Prostate gland (tissue), 2 donors: Measurements from ENCODE around the gene UCK2.

ENCODE experiments used
- POLR2A ChIP-seq: fragments of 450-650 bp; IDR thresholded peaks from one replicate; pipeline ENCODE4 v1.6.1; 2016; ENCODE audit warnings: antibody characterized with exemption, mild to moderate bottlenecking
- POLR2AphosphoS5 ChIP-seq: sonication (generic); formaldehyde crosslinking; IDR thresholded peaks from one replicate; pipeline ENCODE4 v1.6.1; 2017; ENCODE audit warnings: antibody characterized with exemption
- TF ChIP-seq, protein P1 (sequence below), 4 experiments: fragments of 200-600 bp in 2 of 4; fragments of 450-650 bp in 2 of 4; sonication (generic) in 2 of 4; IDR thresholded peaks; 1 replicate in 3 of 4; 2 replicates in 1 of 4; pipeline ENCODE4 v1.5.1; 2016 to 2019; ENCODE audit warnings: antibody characterized with exemption in 4 of 4, mild to moderate bottlenecking in 2 of 4, moderate library complexity in 2 of 4

DNA sequence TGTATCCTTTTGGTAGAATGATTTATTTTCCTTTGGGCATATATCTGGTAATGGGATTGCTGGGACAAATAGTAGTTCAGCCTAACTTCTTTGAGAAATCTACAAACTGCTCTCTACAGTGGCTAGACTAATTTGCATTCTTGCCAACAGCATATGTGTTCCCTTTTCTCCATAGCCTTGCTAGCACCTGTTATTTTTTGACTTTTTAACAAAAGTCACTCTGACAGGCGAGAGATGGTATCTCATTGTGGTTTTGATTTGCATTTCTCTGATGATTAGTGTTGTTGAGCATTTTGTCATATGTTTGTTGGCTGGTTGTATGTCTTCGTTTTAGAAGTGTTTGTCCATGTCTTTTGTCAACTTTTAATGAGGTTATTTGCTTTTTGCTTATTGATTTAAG lies 99.8 kb downstream of the UCK2 start:
- TF ChIP-seq POLR2AphosphoS5 (no peak), POLR2A (no peak)
- TF ChIP-seq, protein P1, sequence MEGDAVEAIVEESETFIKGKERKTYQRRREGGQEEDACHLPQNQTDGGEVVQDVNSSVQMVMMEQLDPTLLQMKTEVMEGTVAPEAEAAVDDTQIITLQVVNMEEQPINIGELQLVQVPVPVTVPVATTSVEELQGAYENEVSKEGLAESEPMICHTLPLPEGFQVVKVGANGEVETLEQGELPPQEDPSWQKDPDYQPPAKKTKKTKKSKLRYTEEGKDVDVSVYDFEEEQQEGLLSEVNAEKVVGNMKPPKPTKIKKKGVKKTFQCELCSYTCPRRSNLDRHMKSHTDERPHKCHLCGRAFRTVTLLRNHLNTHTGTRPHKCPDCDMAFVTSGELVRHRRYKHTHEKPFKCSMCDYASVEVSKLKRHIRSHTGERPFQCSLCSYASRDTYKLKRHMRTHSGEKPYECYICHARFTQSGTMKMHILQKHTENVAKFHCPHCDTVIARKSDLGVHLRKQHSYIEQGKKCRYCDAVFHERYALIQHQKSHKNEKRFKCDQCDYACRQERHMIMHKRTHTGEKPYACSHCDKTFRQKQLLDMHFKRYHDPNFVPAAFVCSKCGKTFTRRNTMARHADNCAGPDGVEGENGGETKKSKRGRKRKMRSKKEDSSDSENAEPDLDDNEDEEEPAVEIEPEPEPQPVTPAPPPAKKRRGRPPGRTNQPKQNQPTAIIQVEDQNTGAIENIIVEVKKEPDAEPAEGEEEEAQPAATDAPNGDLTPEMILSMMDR (IDR thresholded peaks at IDR 0.05) = no peak
